T-helper 1 cell treated with Interleukin-12 subunit alpha and Interleukin-12 subunit beta and Interleukin-4 antibody, amounts not matched to agents 30 ng/mL and 1 ng/mL, for 36 hours (primary cell): Measurements from ENCODE around the gene NEFH. TPM values are rescaled to one million over a fixed set of nuclear protein-coding genes. Genes with fewer than 3 reads are reported as not detected.
"Not testable (repeated sequence)": the region's sequence is repeated elsewhere in the genome, so short reads cannot be mapped to it uniquely, and the experiment has no call there.

Source experiments
- intact Hi-C: fragments of 100-400 bp; cut with micrococcal nuclease; formaldehyde crosslinking; loops from one replicate; pipeline ENCODE4 v1.15.1; 2024
- total RNA-seq: library from RNA; stranded (reverse); gene quantifications from 2 replicates; pipeline ENCODE4 v1.2.3, GENCODE V29; 2022

NEFH gene, protein sequence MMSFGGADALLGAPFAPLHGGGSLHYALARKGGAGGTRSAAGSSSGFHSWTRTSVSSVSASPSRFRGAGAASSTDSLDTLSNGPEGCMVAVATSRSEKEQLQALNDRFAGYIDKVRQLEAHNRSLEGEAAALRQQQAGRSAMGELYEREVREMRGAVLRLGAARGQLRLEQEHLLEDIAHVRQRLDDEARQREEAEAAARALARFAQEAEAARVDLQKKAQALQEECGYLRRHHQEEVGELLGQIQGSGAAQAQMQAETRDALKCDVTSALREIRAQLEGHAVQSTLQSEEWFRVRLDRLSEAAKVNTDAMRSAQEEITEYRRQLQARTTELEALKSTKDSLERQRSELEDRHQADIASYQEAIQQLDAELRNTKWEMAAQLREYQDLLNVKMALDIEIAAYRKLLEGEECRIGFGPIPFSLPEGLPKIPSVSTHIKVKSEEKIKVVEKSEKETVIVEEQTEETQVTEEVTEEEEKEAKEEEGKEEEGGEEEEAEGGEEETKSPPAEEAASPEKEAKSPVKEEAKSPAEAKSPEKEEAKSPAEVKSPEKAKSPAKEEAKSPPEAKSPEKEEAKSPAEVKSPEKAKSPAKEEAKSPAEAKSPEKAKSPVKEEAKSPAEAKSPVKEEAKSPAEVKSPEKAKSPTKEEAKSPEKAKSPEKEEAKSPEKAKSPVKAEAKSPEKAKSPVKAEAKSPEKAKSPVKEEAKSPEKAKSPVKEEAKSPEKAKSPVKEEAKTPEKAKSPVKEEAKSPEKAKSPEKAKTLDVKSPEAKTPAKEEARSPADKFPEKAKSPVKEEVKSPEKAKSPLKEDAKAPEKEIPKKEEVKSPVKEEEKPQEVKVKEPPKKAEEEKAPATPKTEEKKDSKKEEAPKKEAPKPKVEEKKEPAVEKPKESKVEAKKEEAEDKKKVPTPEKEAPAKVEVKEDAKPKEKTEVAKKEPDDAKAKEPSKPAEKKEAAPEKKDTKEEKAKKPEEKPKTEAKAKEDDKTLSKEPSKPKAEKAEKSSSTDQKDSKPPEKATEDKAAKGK
- total RNA-seq = 3.1 and 3.2 TPM in 2 replicates

- intact Hi-C loops = no loop called here
These were observed at the start of gene NEFH for GRCh38 chr22:29479417-29480261. NEFH (plus strand) TSS chr22:29480218; CDS start chr22:29480263, 45 bp downstream.

DNA sequence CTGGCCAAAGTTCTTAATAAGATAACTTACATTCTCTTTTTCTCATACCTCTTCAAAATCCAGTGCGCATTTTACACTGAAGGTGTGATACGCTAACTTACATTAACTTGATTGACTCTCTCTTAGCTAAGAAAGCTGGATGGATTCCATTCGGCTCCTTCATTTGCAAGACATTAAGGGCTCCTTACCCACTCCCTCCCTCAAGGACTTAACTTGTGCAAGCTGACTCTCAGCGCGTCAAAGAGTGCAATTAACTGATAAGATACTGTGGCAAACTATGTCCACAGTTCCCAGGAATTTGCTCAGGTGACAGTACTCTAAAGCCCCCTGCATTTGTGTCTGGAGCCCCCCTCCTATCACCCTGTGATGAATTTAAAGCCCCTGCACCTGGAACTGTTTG lies 48.0 kb upstream of the NEFH start:
- intact Hi-C loops = no loop called here

DNA sequence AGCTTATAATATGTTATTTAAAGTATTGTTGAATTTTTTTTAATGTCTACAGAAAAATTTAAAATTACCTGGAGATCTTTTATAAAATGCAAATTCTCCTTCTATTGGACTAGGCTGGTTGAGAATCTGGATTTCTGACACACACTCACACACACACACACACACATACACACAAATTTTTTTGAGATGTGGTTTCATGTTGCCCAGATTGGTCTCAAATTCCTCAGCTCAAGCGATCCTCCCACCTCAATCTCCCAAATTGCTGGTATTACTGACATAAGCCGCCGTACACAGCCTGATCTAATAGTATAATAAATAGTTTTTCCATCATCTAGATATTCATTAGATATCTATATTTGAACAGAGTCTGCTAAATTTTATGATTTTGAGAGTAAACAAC lies 46.2 kb upstream of the NEFH start:
- intact Hi-C loops = no loop called here

GRCh38 chr22:29434288-29434687 lies 45.7 kb upstream of the NEFH start:
- intact Hi-C loops = no loop called here

GRCh38 chr22:29435236-29436136 lies 44.5 kb upstream of the NEFH start:
- intact Hi-C loops = no loop called here

DNA sequence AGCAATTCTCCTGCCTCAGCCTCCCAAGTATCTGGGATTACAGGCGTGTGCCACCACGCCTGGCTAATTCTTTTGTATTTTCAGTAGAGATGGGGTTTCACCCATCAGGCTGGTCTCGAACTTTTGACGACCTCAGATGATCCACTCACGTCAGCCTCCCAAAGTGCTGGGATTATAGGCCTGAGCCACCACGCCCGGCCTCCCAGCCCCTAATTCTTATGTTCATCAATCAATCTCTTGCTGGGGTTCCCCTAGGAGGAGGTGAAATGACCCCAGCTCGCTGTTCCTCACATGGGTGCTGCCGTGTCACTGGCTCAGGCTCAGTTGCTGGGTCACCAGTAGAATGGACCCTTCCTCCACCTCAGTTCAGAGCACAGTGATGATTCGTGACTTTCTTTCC lies 41.7 kb upstream of the NEFH start, which contains the start of gene RFPL1:
TSS of gene RFPL1 (plus strand) at position 301 of the 400 bp plus-strand sequence.
- intact Hi-C loops = not testable (repeated sequence)

DNA sequence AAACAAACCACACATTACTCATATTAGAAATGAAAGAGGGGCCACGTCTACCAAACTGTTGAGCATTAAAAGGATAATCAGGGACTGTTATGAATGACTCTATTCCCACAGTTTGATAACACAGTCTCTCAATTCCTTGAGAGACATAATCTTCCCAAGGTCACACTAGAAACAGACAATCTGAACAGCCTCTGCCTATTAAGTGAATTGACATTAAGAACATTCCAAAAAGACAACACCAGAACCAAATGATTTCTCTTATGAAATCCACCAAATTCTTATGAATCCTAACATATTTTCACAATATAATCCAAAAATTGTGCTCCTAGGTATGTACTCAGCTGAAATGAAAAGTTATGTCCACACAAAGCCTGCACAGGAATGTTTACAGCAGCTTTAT lies 37.0 kb upstream of the NEFH start:
- intact Hi-C loops = no loop called here

DNA sequence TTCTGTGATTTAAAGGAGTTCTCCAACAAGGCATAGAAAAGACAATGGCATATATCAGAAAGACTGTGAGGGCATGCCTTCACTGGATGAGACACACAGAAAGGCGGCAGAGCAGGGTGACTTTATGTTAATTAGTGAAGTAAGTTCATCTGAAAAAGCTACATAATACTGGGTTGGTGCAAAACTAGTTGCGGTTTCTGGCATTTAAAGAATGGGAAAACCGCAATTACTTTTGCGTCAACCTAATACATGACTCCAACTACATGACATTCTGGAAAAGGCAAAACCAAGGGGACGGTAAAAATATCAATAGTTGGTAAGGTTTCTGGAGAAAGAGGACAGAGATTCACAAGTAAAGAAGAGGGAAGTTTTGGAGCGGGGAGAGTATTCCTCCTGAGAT lies 36.6 kb upstream of the NEFH start:
- intact Hi-C loops = no loop called here

- intact Hi-C loops = no loop called here
These were observed 35.9 kb upstream of the NEFH start for GRCh38 chr22:29443861-29444792.

DNA sequence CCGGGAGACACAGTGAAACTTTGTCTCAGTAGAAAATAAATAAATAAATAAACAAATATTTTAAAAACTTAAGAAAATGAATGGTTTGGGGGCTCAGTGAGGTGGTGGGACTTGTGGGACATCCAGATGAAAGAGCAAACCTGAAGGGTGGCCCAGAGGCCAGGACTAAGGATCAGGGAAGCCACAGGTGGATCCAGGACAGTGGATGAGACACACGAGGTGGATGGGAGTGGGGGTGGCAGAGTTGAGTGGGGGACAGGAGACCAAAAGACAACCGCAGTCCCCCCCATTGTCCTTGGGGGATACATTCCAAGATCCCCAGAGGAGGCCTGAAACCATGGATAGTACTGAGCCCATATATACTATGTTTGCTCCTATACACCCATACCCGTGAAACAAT lies 34.5 kb upstream of the NEFH start:
- intact Hi-C loops = no loop called here

GRCh38 chr22:29447906-29448305 lies 32.1 kb upstream of the NEFH start:
- intact Hi-C loops = no loop called here

GRCh38 chr22:29449296-29449875 lies 30.6 kb upstream of the NEFH start:
- intact Hi-C loops = no loop called here

GRCh38 chr22:29450222-29450621 lies 29.8 kb upstream of the NEFH start:
- intact Hi-C loops = no loop called here

DNA sequence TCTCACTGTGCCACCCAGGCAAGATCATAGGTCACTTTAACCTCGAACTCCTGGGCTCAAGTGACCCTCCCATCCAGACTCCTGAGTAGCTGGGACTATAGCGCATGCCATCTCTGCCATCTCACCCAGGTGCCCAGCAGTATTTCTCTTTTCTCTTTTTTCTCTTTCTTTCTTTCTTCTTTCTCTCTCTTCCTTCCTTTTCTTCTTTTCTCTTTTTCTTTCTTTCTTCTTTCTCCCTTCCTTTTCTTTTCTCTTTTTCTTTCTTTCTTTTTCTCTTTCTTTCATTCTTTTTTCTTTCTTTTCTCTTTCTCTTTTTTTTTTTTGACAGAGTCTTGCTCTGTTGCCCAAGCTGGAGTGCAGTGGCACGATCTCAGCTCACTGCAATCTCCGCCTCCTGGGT lies 28.2 kb upstream of the NEFH start:
- intact Hi-C loops = no loop called here

DNA sequence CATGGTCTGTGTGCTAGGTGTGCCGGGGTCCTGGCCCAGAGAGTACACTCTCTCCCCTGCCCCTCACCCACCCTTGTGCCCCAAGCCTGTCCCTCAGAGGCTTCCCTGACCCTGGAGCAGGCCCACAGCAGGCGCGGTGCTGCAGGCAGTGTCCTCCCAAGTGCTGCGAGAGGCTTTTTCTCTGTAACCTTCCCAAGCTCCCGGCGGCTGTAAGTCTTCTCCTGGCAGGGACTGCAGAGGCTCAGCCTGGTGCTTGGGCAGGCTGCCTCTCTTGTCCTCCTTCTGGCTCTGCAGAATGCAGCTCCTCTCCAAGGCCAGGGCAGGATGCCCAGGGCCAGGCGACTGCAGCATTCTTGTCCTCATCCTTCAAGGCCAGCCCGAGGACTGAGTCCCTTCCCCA lies 25.7 kb upstream of the NEFH start:
- intact Hi-C loops = no loop called here

- intact Hi-C loops = no loop called here
These were observed 23.8 kb upstream of the NEFH start for GRCh38 chr22:29456211-29456671.

GRCh38 chr22:29457730-29458129 lies 22.3 kb upstream of the NEFH start:
- intact Hi-C loops = no loop called here

DNA sequence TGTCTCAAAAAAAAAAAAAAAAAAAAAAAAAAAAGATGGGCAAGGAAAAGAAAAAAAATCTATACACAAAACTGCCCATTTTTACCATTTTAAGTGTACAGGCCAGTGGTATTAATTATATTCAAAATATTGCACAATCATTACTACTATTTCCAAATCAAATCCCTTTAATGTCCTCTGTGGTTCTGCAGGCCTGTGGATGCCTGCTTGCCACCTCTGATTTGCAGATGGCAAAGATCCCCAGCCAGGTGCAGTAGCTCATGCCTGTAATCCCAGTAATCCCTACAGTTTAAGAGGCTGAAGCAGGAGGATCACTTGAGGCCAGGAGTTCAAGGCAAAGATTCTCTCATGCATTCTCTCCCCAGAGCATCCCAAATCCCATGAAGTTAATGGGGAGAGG lies 21.5 kb upstream of the NEFH start:
- intact Hi-C loops = no loop called here

- intact Hi-C loops = no loop called here
These were observed 20.2 kb upstream of the NEFH start for GRCh38 chr22:29459773-29460172.
